HEK293 (cell line): ENCODE results near the gene ADRM1.
A peak's percentile ranks its signal among the peaks of the same experiment; 100 is the strongest.

Experiments
- CTCF ChIA-PET: fragments of 350-600 bp; formaldehyde crosslinking; extraction: SDS; loops from one replicate; lab custom pipeline; 2021; ENCODE audit warnings: antibody characterized with exemption; lab: Yijun Ruan, JAX
- POLR2A ChIA-PET: fragments of 300-600 bp; formaldehyde crosslinking; extraction: SDS; loops from one replicate; lab custom pipeline; 2020; ENCODE audit warnings: antibody characterized with exemption, inconsistent platforms; lab: Yijun Ruan, JAX
- H3K27ac ChIP-seq: fragments of 200-500 bp; sonication (Bioruptor generic); 2 replicates; pipeline ENCODE4 v1.5.1; 2014; ENCODE audit warnings: low read depth, low read length, control low read depth, inconsistent platforms; ENCODE audit errors: extremely low read depth
- H3K36me3 ChIP-seq, 2 experiments: fragments of 200-500 bp in 1 of 2; sonication (Bioruptor generic) in 1 of 2; 1 replicate in 1 of 2; 2 replicates in 1 of 2; pipeline ENCODE4 v1.5.1; 2014 to 2017; ENCODE audit warnings: inconsistent platforms in 2 of 2, low read length in 2 of 2; ENCODE audit not compliant: control insufficient read depth in 2 of 2, insufficient read depth in 1 of 2
- H3K4me1 ChIP-seq: fragments of 200-500 bp; sonication (Bioruptor generic); 2 replicates; pipeline ENCODE4 v1.5.1; 2014; ENCODE audit warnings: mild to moderate bottlenecking, low read length, inconsistent platforms; ENCODE audit not compliant: control insufficient read depth, insufficient read depth
- H3K4me3 ChIP-seq: 2 replicates; pipeline ENCODE4 v1.5.1; 2011; ENCODE audit warnings: low read depth, mild to moderate bottlenecking, control low read depth, low read length, moderate library complexity
- H3K9me3 ChIP-seq: fragments of 200-500 bp; sonication (Bioruptor generic); 2 replicates; pipeline ENCODE4 v1.5.1; 2014; ENCODE audit warnings: low read depth, low read length, inconsistent platforms; ENCODE audit not compliant: control insufficient read depth, insufficient read depth
- FEZF1 ChIP-seq: fragments of 450-650 bp; formaldehyde crosslinking; IDR thresholded peaks from 2 replicates; pipeline ENCODE4 v1.5.1; 2016; ENCODE audit warnings: missing biosample characterization, missing genetic modification characterization
- GLI4 ChIP-seq: fragments of 450-650 bp; formaldehyde crosslinking; IDR thresholded peaks from 2 replicates; pipeline ENCODE4 v1.5.1; 2016; ENCODE audit warnings: missing biosample characterization, missing genetic modification characterization
- GLIS1 ChIP-seq: fragments of 450-650 bp; formaldehyde crosslinking; IDR thresholded peaks from 2 replicates; pipeline ENCODE4 v1.5.1; 2016; ENCODE audit warnings: missing biosample characterization, missing genetic modification characterization
- GLIS2 ChIP-seq: fragments of 450-650 bp; formaldehyde crosslinking; IDR thresholded peaks from 2 replicates; pipeline ENCODE4 v1.5.1; 2016; ENCODE audit warnings: missing biosample characterization, missing genetic modification characterization
- HIC1 ChIP-seq: fragments of 450-650 bp; formaldehyde crosslinking; IDR thresholded peaks from 2 replicates; pipeline ENCODE4 v1.5.1; 2016; ENCODE audit warnings: missing biosample characterization, missing genetic modification characterization
- KLF10 ChIP-seq: fragments of 450-650 bp; IDR thresholded peaks from 2 replicates; pipeline ENCODE4 v1.5.1; 2018; ENCODE audit warnings: missing biosample characterization, mild to moderate bottlenecking, missing genetic modification characterization
- TCF7L2 ChIP-seq: IDR thresholded peaks from 2 replicates; pipeline ENCODE4 v1.6.1; 2011; ENCODE audit warnings: low read depth, mild to moderate bottlenecking, inconsistent platforms, low read length, moderate library complexity, borderline replicate concordance
- ZBTB48 ChIP-seq: fragments of 450-650 bp; formaldehyde crosslinking; IDR thresholded peaks from 2 replicates; pipeline ENCODE4 v1.5.1; 2016; ENCODE audit warnings: missing biosample characterization, missing genetic modification characterization
- ZBTB8A ChIP-seq: fragments of 450-650 bp; formaldehyde crosslinking; IDR thresholded peaks from 2 replicates; pipeline ENCODE4 v1.5.1; 2016; ENCODE audit warnings: missing biosample characterization, missing genetic modification characterization
- ZFP41 ChIP-seq: fragments of 450-650 bp; formaldehyde crosslinking; IDR thresholded peaks from 2 replicates; pipeline ENCODE4 v1.5.1; 2016; ENCODE audit warnings: missing biosample characterization, missing genetic modification characterization, borderline replicate concordance
- ZFP69B ChIP-seq: fragments of 450-650 bp; formaldehyde crosslinking; IDR thresholded peaks from 2 replicates; pipeline ENCODE4 v1.5.1; 2016; ENCODE audit warnings: missing biosample characterization, missing genetic modification characterization
- ZIC2 ChIP-seq: fragments of 450-650 bp; formaldehyde crosslinking; IDR thresholded peaks from 2 replicates; pipeline ENCODE4 v1.5.1; 2016; ENCODE audit warnings: missing biosample characterization, missing genetic modification characterization
- ZNF114 ChIP-seq: fragments of 450-650 bp; formaldehyde crosslinking; IDR thresholded peaks from 2 replicates; pipeline ENCODE4 v1.5.0; 2017; ENCODE audit warnings: missing biosample characterization, missing genetic modification characterization
- ZNF155 ChIP-seq: fragments of 450-650 bp; formaldehyde crosslinking; IDR thresholded peaks from 2 replicates; pipeline ENCODE4 v1.5.1; 2016; ENCODE audit warnings: missing biosample characterization, missing genetic modification characterization
- ZNF169 ChIP-seq: fragments of 450-650 bp; formaldehyde crosslinking; IDR thresholded peaks from 2 replicates; pipeline ENCODE4 v1.5.1; 2016; ENCODE audit warnings: missing biosample characterization, missing genetic modification characterization
- ZNF211 ChIP-seq: fragments of 450-650 bp; formaldehyde crosslinking; IDR thresholded peaks from 2 replicates; pipeline ENCODE4 v1.5.1; 2016; ENCODE audit warnings: low read depth, missing biosample characterization, missing genetic modification characterization
- ZNF223 ChIP-seq: fragments of 450-650 bp; formaldehyde crosslinking; IDR thresholded peaks from 2 replicates; pipeline ENCODE4 v1.5.1; 2016; ENCODE audit warnings: missing biosample characterization, missing genetic modification characterization
- ZNF311 ChIP-seq: fragments of 450-650 bp; formaldehyde crosslinking; IDR thresholded peaks from 2 replicates; pipeline ENCODE4 v1.5.1; 2017; ENCODE audit warnings: missing biosample characterization, missing genetic modification characterization, borderline replicate concordance
- ZNF510 ChIP-seq: fragments of 450-650 bp; formaldehyde crosslinking; IDR thresholded peaks from 2 replicates; pipeline ENCODE4 v1.5.1; 2018; ENCODE audit warnings: mild to moderate bottlenecking, missing genetic modification characterization, missing biosample characterization; ENCODE audit not compliant: insufficient replicate concordance
- ZNF549 ChIP-seq: fragments of 450-650 bp; IDR thresholded peaks from 2 replicates; pipeline ENCODE4 v1.5.1; 2018; ENCODE audit warnings: missing biosample characterization, missing genetic modification characterization, mild to moderate bottlenecking, inconsistent platforms, moderate library complexity
- ZNF571 ChIP-seq: fragments of 450-650 bp; formaldehyde crosslinking; IDR thresholded peaks from 2 replicates; pipeline ENCODE4 v1.5.0; 2017; ENCODE audit warnings: missing biosample characterization, missing genetic modification characterization
- ZNF585B ChIP-seq: fragments of 450-650 bp; formaldehyde crosslinking; IDR thresholded peaks from 2 replicates; pipeline ENCODE4 v1.5.1; 2016; ENCODE audit warnings: missing biosample characterization, missing genetic modification characterization
- ZNF596 ChIP-seq: fragments of 450-650 bp; IDR thresholded peaks from 2 replicates; pipeline ENCODE4 v1.5.0; 2018; ENCODE audit warnings: missing biosample characterization, mild to moderate bottlenecking, missing genetic modification characterization, moderate library complexity
- ZNF654 ChIP-seq: fragments of 450-650 bp; formaldehyde crosslinking; IDR thresholded peaks from 2 replicates; pipeline ENCODE4 v1.5.1; 2016; ENCODE audit warnings: low read depth, missing biosample characterization, missing genetic modification characterization
- ZNF768 ChIP-seq: fragments of 450-650 bp; formaldehyde crosslinking; IDR thresholded peaks from 2 replicates; pipeline ENCODE4 v1.5.1; 2018; ENCODE audit warnings: missing biosample characterization, mild to moderate bottlenecking, missing genetic modification characterization
- ZNF792 ChIP-seq: fragments of 450-650 bp; formaldehyde crosslinking; IDR thresholded peaks from 2 replicates; pipeline ENCODE4 v1.5.1; 2016; ENCODE audit warnings: missing biosample characterization, missing genetic modification characterization
- ZNF843 ChIP-seq: fragments of 450-650 bp; formaldehyde crosslinking; IDR thresholded peaks from 2 replicates; pipeline ENCODE4 v1.5.1; 2016; ENCODE audit warnings: missing biosample characterization, missing genetic modification characterization
- ZSCAN4 ChIP-seq: fragments of 450-650 bp; formaldehyde crosslinking; IDR thresholded peaks from 2 replicates; pipeline ENCODE4 v1.5.1; 2017; ENCODE audit warnings: missing biosample characterization, missing genetic modification characterization
- TF ChIP-seq, protein P1 (sequence below): fragments of 450-650 bp; formaldehyde crosslinking; IDR thresholded peaks from 2 replicates; pipeline ENCODE4 v1.5.1; 2016; ENCODE audit warnings: missing biosample characterization, missing genetic modification characterization
- TF ChIP-seq, protein P2 (sequence below): fragments of 450-650 bp; formaldehyde crosslinking; IDR thresholded peaks from 2 replicates; pipeline ENCODE4 v1.5.1; 2016; ENCODE audit warnings: missing biosample characterization, missing genetic modification characterization

The ADRM1 gene

GRCh38 chr20:62356589-62357186 is 53.9 kb downstream of the ADRM1 start:
- Histone ChIP-seq H3K9me3 (no peaks in the 10 kb centered on the region), H3K36me3 (peaks cover 0 to 30% of the 10 kb centered on the region in 2 experiments; a peak in 1 of 3 replicates), H3K27ac (no peak overlapping the region), H3K4me3 (no peak overlapping the region), H3K4me1 (peaks cover 2% of the 10 kb centered on the region; the same call in 1 of the 2 replicates)
- TF ChIP-seq ZNF571 (tag by site-specific recombination) (no peak), ZIC2 (tag by site-specific recombination) (peak; percentile 54), GLI4 (tag by site-specific recombination) (no peak), GLIS1 (tag by site-specific recombination) (peak; percentile 87), ZNF223 (tag by site-specific recombination) (no peak), ZNF549 (tag by site-specific recombination) (no peak), ZFP41 (tag by site-specific recombination) (no peak), FEZF1 (no peak), KLF10 (tag by site-specific recombination) (no peak), ZNF843 (tag by site-specific recombination) (no peak), ZNF510 (tag by site-specific recombination) (no peak), ZNF596 (tag by site-specific recombination) (no peak), TCF7L2 (no peak), ZNF169 (no peak), ZNF654 (no peak), ZNF155 (no peak), ZNF114 (tag by site-specific recombination) (no peak), ZNF768 (tag by site-specific recombination) (no peak), ZNF792 (tag by site-specific recombination) (no peak), ZNF311 (tag by site-specific recombination) (no peak), ZSCAN4 (tag by site-specific recombination) (no peak), GLIS2 (tag by site-specific recombination) (peak; percentile 43)
- TF ChIP-seq, protein P1, sequence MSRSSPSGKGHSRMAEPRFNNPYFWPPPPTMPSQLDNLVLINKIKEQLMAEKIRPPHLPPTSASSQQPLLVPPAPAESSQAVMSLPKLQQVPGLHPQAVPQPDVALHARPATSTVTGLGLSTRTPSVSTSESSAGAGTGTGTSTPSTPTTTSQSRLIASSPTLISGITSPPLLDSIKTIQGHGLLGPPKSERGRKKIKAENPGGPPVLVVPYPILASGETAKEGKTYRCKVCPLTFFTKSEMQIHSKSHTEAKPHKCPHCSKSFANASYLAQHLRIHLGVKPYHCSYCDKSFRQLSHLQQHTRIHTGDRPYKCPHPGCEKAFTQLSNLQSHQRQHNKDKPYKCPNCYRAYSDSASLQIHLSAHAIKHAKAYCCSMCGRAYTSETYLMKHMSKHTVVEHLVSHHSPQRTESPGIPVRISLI (tag by site-specific recombination), result no peak
- ChIA-PET CTCF (interaction anchor here (1.9 kb wide), 1 partner anchor 8 kb away, joined by 6 read pairs; no protein-coding TSS in a partner anchor), POLR2A (interaction anchor here (1.9 to 2.0 kb wide), 2 partner anchors 9 to 30 kb away, joined by 7 to 8 read pairs; partner anchors contain the start of gene RPS21)

GRCh38 chr20:62357187-62357667 is 54.4 kb downstream of the ADRM1 start:
- CTCF ChIA-PET, result interaction anchor here (1.2 kb wide), 1 partner anchor 9 kb away, joined by 3 read pairs; no protein-coding TSS in a partner anchor
- no peak overlapping the region for H3K27ac ChIP-seq
- POLR2A ChIA-PET, result interaction anchor here (1.9 to 2.0 kb wide), 2 partner anchors 9 to 30 kb away, joined by 7 to 8 read pairs; partner anchors contain the start of gene RPS21
- peaks cover 0 to 30% of the 10 kb centered on the region in 2 experiments; a peak in 1 of 3 replicates for H3K36me3 ChIP-seq
- H3K9me3 ChIP-seq, result no peaks in the 10 kb centered on the region
- H3K4me1 ChIP-seq, result peaks cover 2% of the 10 kb centered on the region; the same call in 1 of the 2 replicates
- no peak overlapping the region for H3K4me3 ChIP-seq
- TF ChIP-seq ZNF211 (tag by site-specific recombination), result no peak
- TF ChIP-seq ZIC2 (tag by site-specific recombination), result peak; percentile 95
- no peak for TF ChIP-seq ZFP69B
- no peak for TF ChIP-seq ZNF585B
- TF ChIP-seq HIC1, result 0 out of 2 replicates have a peak, but pooled peaks have one; percentile 22
- TF ChIP-seq, protein P2, sequence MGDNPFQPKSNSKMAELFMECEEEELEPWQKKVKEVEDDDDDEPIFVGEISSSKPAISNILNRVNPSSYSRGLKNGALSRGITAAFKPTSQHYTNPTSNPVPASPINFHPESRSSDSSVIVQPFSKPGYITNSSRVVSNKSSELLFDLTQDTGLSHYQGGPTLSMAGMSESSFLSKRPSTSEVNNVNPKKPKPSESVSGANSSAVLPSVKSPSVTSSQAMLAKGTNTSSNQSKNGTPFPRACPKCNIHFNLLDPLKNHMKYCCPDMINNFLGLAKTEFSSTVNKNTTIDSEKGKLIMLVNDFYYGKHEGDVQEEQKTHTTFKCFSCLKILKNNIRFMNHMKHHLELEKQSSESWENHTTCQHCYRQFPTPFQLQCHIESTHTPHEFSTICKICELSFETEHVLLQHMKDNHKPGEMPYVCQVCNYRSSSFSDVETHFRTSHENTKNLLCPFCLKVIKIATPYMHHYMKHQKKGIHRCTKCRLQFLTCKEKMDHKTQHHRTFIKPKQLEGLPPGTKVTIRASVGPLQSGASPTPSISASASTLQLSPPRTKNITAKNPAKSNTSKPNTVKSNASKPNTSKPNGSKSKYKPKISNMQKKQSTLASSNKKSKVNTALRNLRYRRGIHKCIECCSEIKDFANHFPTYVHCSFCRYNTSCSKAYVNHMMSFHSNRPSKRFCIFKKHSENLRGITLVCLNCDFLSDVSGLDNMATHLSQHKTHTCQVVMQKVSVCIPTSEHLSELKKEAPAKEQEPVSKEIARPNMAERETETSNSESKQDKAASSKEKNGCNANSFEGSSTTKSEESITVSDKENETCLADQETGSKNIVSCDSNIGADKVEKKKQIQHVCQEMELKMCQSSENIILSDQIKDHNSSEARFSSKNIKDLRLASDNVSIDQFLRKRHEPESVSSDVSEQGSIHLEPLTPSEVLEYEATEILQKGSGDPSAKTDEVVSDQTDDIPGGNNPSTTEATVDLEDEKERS (tag by site-specific recombination), result no peak
- no peak for TF ChIP-seq ZBTB48 (tag by site-specific recombination)
- peak; percentile 48 for TF ChIP-seq ZBTB8A (tag by site-specific recombination)
